Stimulated activated CD4-positive, alpha-beta T cell treated with anti-CD3 and anti-CD28 coated beads, Interleukin-1b, Interleukin-23, amount 100 ng/mL, for 24 hours (primary cell): ENCODE results near the gene TMEM243.
"Not testable (repeated sequence)": the region's sequence is repeated elsewhere in the genome, so short reads cannot be mapped to it uniquely, and the experiment has no call there.

ENCODE experiments used
- DNase-seq, 4 experiments: peaks; one replicate each; pipeline ENCODE4 v3.0.0-alpha.2; 2020; ENCODE audit warnings: low read depth in 4 of 4, low spot score in 1 of 4

TMEM243 gene

DNA sequence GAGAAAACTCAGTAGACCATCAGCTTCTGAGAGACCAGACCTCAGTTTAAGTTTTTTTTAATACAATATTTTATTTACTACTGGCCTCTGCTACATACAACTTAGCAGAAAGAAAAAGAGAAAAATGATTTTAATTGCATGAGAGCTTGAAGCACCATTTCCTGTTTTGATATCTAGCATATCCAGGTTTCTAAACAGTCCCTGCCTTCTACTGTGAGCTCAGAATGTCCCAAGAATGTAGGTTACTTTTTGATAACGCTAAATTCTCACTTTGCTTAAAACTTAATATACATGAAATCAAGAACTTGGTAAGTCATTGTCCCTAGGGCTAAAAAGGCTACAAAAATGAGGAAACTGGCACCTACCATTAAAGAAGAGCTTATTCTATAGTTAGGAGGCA lies 7.0 kb downstream of the TMEM243 start:
- DNase-seq, result no peak

DNA sequence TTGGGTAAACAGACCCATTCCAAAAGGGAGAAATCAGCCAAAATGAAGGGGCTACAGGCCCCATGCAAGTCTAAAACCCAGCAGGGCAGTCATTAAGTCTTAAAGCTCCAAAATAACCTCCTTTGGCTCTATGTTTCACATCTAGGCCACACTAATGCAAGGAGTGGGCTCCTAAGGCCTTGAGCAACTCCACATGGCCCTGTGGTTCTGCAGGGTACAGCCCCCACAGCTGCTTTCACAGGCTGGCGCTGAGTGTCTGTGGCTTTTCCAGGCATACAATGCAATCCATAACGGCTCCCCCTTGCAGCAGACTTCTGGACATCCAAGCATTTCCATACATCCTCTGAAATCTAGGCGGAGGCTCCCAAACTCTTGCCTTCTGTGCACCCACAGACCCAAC lies 9.0 kb downstream of the TMEM243 start:
- DNase-seq, result no peak

DNA sequence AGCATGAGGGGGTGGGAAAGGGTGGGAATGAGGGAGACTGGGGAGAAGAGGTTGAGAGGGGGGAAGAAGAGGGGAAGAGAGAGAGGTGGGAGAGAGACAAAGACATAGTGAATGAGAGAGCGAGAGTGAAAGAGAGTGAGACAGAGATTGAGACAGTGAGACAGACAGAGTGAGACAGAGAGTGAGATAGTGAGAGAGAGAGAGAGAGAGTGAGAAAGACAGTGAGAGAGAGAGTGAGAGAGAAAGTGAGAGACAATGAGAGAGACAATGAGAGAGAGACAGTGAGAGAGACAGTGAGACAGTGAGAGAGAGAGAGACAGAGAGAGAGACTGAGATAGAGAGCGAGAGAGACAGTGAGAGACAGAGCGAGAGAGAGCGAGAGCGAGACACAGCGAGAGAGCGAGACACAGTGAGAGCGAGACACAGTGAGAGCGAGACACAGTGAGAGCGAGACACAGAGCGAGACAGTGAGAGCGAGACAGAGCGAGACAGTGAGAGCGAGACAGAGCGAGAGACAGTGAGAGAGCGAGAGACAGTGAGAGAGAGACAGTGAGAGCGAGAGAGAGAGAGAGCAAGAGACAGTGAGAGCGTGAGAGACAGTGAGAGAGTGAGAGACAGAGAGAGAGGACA lies 10.1 kb downstream of the TMEM243 start:
- no peak for DNase-seq

DNA sequence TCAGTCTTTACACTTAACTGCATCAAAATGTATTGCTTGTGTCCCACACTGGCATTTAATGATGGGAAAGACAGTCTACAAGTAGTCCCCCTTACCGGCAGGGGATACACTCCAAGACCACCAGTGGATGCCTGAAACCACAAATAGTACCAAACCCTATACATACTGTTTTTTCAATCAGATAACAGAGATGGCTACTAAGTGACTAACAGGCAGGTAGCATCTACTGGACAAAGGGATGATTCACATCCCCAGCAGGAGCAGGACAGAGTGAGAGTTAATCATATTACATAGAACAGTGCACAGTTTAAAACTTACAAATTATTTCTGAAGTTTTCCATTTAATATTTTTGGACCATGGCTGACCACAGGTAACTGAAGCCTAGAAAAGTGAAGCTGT lies 13.2 kb downstream of the TMEM243 start:
- DNase-seq, result no peak

DNA sequence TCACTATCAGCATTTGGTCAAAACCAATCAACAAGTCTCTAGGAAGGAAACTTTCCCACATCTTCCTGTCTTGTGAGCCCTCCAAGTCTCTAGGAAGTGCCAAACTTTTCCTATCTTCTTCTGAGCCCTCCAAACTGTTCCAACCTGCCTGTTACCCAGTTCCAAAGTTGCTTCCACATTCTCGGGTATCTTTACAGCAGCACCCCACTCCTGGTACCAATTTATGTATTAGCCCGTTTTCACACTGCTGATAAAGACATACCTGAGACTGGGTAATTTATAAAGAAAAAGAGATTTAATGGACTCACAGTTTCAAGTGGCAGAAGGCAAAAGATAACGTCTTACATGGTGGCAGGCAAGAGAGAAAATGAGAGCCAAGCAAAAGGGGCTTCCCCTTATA lies 13.8 kb downstream of the TMEM243 start:
- DNase-seq, result not testable (repeated sequence)

DNA sequence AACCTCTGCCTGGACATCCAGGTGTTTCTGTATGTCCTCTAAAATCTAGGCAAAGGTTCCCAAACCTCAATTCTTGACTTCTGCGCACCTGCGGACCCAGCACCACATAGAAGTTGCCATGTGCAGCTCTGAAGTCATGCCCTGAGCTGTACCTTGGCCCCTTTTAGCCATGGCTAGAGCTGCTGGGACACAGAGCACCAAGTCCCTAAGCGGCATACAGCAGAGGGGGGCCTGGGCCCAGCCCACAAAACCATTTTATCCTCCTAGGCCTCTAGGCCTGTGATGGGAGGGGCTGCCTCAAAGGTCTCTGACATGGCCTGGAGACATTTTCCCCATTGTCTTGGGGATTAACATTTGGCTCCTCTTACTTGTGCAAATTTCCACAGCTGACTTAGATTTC lies 14.6 kb downstream of the TMEM243 start:
- no peak for DNase-seq

DNA sequence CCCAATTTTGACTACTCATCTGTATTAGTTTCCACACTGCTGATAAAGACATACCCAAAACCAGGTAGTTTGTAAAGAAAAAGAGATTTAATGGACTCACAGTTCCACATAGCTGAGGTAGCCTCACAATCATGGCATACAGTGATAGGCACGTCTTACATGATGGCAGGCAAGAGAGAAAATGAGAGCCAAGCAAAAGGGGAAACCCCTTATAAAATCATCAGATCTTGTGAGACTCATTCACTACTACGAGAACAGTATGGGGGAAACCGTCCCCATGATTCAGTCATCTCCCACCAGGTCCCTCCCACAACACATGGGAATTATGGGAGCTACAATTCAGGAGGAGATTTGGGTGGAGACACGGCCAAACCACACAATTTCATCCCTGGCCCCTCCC lies 15.6 kb downstream of the TMEM243 start:
- DNase-seq, result not testable (repeated sequence)

DNA sequence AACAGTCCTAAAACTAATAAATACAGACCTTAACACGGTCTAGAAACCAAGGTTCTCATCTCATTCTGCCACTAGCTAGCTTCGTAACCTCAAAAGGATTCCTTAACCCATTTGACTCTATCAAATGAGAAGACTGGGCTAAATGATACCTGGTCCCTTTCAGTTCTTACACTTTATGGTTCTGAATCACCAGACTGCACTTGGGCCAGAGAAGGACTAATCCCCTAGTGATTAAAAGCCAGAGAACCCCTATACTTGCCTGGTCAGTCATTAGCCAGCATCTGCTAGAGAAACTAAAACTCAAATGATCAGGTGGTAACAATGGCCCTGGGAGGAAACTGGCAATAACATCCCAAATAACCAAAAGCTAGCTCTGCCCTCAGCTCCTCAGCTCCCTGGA lies 16.8 kb downstream of the TMEM243 start:
- no peak for DNase-seq

DNA sequence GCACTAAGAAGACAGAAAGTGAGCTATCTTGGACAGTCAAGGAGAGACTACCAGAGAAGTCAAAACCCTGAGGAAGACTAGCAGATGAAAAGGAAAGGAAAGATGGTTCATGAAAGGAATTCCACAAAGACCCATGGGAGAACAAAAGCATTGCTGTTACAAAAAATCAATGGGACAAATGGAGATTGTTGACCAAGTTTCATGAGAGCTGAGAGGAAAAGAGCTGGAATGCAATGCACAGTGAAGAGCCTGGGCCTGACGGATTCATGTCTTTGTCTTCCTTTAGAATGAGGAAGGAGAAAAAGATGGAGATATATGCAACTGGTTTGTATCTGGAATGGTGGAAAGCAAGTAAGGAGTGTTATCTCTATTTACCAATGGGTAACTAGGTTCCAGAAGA lies 17.3 kb downstream of the TMEM243 start:
- DNase-seq, result no peak

DNA sequence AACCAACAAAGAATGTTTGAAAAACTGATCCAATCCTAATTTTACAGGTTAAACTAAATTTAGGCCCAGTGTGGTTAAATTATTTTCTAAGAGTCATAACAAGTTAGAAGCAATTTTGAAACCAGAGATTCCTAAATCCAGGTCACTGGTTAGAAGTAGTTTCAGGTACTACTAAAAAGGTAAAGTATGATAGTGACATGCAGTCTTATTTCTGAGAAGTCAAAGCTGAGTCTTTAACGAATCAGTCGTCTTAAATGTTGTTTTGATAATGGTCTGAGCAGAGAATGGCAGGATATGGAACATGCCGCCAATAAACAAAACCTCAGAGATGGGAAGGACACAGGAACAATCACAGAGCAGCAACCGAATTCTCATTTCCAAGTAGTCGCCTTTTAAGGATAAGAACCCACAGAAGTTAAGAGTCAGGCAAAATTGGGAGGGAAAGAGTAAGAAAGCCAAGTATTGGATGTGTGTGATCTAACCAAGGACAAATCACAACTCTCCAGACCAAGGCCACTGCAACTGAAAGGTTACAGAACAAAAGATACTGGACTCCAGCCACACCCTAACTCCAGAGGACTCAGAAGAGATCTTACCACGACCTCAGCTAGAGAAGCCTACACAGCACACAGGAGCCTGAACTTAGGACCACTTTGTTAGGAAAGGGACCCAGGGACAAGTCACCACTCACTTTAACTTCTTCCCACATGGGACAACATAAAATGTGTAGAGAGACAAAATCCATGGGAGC lies 19.7 kb downstream of the TMEM243 start:
- DNase-seq, result no peak

DNA sequence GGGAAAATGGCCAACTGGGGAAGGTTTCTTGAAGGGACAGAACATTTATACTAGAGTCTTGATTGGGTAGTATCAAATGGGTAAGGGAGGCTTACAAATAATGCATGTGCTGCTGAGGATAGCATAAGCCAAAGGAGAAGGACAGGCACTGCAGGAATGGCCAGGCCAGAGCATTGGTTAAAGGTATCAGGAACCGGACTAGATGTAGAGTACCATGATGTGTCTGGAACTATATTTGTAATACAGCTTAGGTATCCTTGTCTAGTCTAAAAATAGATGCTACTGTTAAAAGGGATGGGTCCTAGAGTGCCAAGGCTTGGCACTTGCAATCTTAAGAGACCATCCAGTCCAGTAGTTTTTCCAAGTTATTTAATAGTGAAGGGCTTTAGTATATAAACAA lies 20.3 kb downstream of the TMEM243 start:
- no peak for DNase-seq

DNA sequence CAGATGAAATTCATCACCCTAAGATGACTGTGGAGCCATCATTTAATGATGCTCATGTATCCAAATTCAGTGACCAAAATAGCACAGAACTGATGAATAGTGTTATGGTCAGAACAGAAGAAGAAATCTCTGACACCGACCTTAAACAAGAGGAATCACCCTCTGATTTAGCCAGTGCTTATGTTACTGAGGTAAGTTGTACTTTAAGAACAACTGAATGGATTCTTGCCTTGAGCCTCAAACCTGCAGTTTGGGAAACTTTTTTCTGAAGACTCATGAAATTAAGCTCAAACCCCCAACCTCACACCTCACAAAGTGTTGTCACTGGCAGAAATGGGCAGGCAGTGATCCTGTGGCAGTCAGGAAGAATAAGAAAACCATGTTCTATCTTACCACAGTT lies 25.6 kb downstream of the TMEM243 start:
- no peak for DNase-seq

DNA sequence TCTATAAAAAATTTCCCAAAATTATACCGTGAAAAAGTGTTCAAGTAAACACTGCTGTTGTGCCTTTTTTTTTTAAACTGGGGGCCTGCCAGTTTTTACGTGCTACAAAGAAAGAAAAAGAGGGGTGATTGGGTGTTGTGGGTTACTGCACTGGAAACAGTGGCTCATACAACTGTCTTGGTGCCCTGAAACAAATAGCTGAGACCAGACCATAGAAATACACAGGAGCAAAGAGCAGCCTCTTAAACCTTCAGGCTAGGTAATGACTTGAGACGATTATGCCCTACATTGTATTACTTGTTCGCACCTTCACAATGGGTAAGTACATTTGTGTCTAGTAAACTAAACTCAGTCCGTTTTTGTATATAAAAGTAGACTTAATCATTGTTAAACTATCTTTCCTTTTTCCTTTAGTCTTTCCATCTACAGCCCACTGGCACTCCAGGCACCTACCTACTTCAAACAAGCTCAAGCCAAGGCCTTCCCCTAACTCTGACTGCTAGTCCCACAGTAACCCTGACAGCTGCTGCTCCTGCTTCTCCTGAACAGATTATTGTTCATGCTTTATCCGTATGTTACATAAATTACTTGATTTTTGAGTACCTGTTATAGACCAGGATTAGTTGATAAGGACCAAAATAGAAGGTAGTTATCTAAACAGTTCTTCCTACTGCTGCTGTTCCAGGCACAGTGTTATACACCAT lies 26.6 kb downstream of the TMEM243 start:
- no peak for DNase-seq

DNA sequence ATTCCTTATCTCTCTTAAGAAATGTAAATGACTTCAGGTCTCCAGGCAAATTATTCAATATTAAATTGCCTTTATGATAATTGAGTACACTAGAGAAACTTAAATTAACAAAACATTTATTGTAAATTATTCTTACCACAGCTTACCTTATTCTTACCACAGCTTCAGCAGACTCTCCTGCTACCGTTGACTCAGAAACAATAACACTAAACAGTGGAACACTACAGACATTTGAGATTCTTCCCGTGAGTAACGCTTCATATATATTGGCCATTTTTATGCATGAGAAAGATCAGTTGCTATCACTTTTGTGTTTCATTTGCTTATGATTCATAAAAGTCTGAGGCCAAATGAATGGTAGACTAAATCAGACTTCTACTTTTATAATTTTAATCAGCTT lies 28.7 kb downstream of the TMEM243 start:
- DNase-seq, result no peak

DNA sequence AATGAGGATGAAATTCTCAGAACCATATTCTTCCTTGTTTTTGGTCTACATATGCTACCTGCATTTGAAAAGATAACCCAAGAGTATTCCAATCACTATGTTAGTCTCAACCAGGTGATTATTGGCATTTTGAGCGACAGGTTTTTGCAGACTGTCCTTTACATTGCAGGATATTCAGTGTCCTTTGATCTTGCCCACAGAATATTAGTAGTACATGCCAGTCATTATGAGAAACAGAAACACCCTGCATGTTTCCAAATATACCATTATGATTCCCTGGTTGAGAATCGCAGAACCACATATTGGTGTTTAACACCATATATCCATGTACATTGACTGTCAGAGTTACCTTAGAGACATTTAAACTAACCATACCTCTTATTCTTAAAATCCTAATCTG lies 30.6 kb downstream of the TMEM243 start:
- no peak for DNase-seq

DNA sequence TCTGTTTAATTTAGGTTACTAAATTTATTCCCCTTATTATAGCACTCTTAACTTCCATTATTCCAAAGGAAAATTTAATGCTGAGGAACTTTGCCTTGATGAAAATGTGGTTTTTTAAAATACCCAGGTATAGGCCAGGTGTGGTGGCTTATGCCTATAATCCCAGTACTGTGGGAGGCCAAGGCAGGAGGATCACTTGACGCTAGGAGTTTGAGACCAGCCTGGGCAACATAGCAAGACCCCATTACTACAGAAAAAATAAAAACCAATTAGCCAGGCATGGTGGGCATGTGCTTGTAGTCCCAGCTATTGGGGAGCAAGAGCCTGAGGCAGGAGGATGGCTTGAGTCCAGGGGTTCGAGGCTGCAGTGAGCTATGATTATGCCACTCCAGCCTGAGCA lies 32.4 kb downstream of the TMEM243 start:
- no peak for DNase-seq

DNA sequence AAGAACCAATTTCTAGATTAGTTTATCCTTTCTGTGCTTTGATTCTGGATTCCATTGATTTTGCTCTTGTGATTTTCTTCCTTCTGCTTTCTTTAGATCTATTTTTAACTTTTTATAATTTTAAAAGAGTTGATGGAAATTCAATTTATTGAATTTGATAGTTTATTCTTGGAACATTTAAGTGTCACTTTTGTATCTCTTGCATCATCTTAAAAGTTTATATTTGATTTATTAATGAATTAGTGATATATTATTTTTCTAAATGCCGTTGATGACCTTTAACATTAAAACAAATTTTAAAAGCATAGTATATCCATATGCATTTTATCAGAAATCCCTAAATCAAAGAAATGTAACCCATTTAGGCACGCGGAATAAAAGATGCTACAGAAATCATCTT lies 40.4 kb downstream of the TMEM243 start:
- DNase-seq, result no peak

DNA sequence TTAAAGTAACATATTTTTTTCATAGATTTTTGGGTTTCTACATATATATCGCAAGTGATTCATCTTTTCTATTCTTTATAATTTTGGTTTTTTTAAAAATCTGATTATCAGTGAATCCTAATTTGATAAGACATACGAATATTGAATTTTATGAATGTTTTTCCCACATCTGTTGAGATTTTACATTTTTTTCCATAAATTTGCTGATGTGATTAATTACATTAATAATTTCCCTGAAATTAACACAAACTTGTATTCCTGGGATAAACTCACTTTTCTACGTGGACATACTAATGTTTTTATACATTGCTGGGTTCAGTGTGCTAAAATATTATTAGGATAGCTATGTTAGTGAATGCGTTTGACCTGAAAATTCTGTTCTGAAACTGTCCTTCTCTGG lies 41.2 kb downstream of the TMEM243 start:
- DNase-seq, result no peak

DNA sequence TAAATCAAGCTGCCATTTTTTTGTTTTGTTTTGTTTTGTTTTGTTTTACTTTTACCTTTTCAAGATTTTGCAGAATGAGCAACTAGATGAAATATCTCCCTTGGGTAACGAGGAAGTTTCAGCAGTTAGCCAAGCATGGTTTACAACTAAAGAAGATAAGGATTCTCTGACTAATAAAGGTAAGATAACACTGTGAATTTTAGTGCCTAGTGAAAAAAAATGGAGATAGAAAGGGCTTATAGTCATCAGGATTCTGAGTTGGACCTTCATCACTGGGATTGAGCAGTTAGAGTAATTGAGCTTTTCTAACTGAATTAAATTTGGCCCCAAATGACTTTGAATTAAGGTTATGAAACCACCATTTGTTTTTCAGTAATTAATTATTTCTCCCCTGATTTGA lies 46.1 kb downstream of the TMEM243 start:
- DNase-seq, result no peak

DNA sequence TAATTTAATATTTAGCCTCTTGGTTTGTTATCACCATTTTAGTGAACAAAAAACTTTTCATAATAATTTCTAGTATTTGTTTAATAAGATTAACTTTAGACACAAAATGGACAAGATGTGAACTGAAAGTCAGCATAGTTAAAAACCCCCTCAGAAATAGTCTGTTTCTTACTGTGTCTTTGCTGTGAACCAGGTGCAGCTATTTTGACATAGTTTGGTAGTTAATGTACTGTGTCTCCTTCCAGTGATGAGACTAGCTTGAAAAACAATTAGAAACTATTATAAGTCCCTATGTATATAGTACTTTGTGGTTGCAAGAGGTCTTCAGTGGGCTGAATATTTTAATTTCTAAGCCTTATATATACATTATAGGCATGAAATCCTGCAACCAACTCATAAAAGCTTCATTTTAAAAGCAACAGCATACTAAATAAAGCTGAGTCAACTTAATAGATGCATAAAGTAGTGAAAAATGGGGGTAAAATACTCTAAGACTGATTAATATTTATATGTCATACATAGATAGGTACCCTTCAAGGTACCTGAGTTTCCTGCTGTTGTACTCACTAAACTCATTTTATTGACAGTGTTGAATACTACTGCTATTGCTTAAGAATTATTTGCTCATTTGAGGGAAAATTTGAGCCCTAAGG lies 48.1 kb downstream of the TMEM243 start:
- no peak for DNase-seq

DNA sequence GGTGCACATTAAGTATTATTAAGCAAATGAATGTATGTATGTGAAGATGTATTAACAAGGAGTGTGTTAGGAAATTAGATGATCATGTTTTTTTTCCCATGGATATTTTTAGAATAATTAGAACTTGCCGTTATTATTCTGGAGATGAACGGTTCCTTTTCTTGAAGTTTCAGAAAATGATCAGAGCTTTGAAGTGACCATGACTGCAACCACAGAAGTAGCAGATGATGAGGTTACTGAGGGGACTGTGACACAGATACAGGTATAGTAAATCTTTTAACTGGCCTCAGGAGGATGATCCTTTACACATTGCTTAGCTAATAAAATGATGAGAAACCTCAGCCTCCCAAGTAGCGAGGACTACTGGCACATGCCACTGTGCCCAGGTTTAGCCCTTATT lies 48.7 kb downstream of the TMEM243 start:
- no peak for DNase-seq

DNA sequence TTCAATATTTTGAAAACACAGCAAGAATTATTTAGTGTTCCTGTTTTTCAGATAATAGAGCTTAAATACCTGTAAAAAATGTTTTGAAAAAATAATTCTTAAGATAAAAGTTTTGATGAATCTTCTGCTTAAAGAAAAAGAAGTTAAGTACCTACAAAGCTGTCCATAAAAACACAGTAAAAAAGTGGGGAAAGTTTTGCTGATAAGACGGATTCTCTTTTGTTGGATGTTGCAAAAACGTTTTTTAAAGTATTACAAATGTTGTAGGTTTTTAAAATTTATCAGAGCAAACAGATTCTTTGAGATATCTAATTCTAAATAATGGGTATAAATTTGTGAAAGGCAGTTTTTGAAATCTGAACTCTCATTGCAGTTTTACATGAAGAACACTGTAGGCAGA lies 55.1 kb downstream of the TMEM243 start:
- no peak for DNase-seq
